ENCODE results near the gene PDZD2. TPM values are rescaled to one million over a fixed set of nuclear protein-coding genes. Genes with fewer than 3 reads are reported as not detected.

The PDZD2 gene
- total and polyA plus RNA-seq, 7 donors, result 1.2 to 11.7 (median 7.1) TPM

- DNase-seq, result no peak
- peaks cover 0 to 40% (median 38%) of the 10 kb centered on the region in 4 donors for H3K4me1 ChIP-seq
- intact Hi-C loops (cut with DNase I), result loop anchor here (5.0 to 10.0 kb wide), 4 partner anchors 73 to 515 kb away; partner anchors contain the start of genes GOLPH3 and MTMR12
- no peaks in the 10 kb centered on the region for H3K9me3 ChIP-seq
- no peaks in the 10 kb centered on the region for H3K27me3 ChIP-seq
- no peak overlapping the region for H3K4me3 ChIP-seq
- H3K27ac ChIP-seq, result peak overlapping the region in 3 of 4 donors; percentile 56 to 75 (median 63)
- peaks cover 5 to 56% (median 29%) of the 10 kb centered on the region in 4 donors for H3K36me3 ChIP-seq
- no peak for TF ChIP-seq CTCF (IDR thresholded peaks at IDR 0.05)
- no peak for TF ChIP-seq POLR2A (IDR thresholded peaks at IDR 0.05)
- TF ChIP-seq EP300 (IDR thresholded peaks at IDR 0.05), result no peak
- no peak for TF ChIP-seq POLR2AphosphoS5 (IDR thresholded peaks at IDR 0.05)
- 81 to 90% methylated on average over 9 of the region's 9 CpGs for WGBS, 2 donors
Observed at GRCh38 chr5:32099486-32100035, 460.6 kb downstream of the PDZD2 start.

- Histone ChIP-seq H3K4me3 (no peak overlapping the region), H3K4me1 (peaks cover 0 to 34% (median 33%) of the 10 kb centered on the region in 4 donors), H3K27ac (peak overlapping the region in 3 of 4 donors; percentile 56 to 75 (median 63)), H3K27me3 (no peaks in the 10 kb centered on the region), H3K36me3 (peaks cover 5 to 62% (median 33%) of the 10 kb centered on the region in 4 donors), H3K9me3 (no peaks in the 10 kb centered on the region)
- DNase-seq, result peak; percentile 79
- TF ChIP-seq CTCF (IDR thresholded peaks at IDR 0.05) (no peak), EP300 (IDR thresholded peaks at IDR 0.05) (no peak), POLR2AphosphoS5 (IDR thresholded peaks at IDR 0.05) (peak in 3 of 4 donors; percentile 27 to 60 (median 33))
- WGBS, 2 donors, result 86 to 87% methylated on average over 6 of the region's 6 CpGs
- intact Hi-C loops (cut with DNase I), result no loop called here
Observed at GRCh38 chr5:32100230-32100629, 461.3 kb downstream of the PDZD2 start.

- Histone ChIP-seq H3K9me3 (no peaks in the 10 kb centered on the region), H3K27ac (peak overlapping the region in 3 of 4 donors; percentile 56 to 75 (median 63))
Observed at GRCh38 chr5:32100691-32101302, 461.9 kb downstream of the PDZD2 start.

GRCh38 chr5:32102254-32102986 is 463.5 kb downstream of the PDZD2 start:
- H3K4me1 ChIP-seq, result peaks cover 0 to 31% (median 28%) of the 10 kb centered on the region in 4 donors
- no peak for DNase-seq
- TF ChIP-seq POLR2AphosphoS5 (IDR thresholded peaks at IDR 0.05) (no peak), POLR2A (IDR thresholded peaks at IDR 0.05) (no peak), EP300 (IDR thresholded peaks at IDR 0.05) (no peak), CTCF (IDR thresholded peaks at IDR 0.05) (no peak)
- no peak overlapping the region for H3K27ac ChIP-seq
- H3K9me3 ChIP-seq, result no peaks in the 10 kb centered on the region
- peaks cover 11 to 80% (median 45%) of the 10 kb centered on the region in 4 donors for H3K36me3 ChIP-seq
- 88 to 91% methylated on average over 12 of the region's 12 CpGs for WGBS, 2 donors
- intact Hi-C loops (cut with DNase I), result no loop called here
- no peak overlapping the region for H3K4me3 ChIP-seq
- H3K27me3 ChIP-seq, result no peaks in the 10 kb centered on the region

More at GRCh38 chr5:32100691-32101302, 461.9 kb downstream of the PDZD2 start:
- Histone ChIP-seq H3K27me3 (no peaks in the 10 kb centered on the region), H3K36me3 (peaks cover 5 to 68% (median 34%) of the 10 kb centered on the region in 4 donors), H3K4me3 (no peak overlapping the region), H3K4me1 (peaks cover 0 to 31% (median 28%) of the 10 kb centered on the region in 4 donors)
- WGBS, 2 donors, result 94 to 95% methylated on average over 8 of the region's 8 CpGs
- intact Hi-C loops (cut with DNase I), result no loop called here
- no peak for DNase-seq
- TF ChIP-seq CTCF (IDR thresholded peaks at IDR 0.05) (no peak), POLR2A (IDR thresholded peaks at IDR 0.05) (no peak), POLR2AphosphoS5 (IDR thresholded peaks at IDR 0.05) (no peak), EP300 (IDR thresholded peaks at IDR 0.05) (no peak)

All from sigmoid colon (tissue), 7 donors.